Central memory CD8-positive, alpha-beta T cell (primary cell): ENCODE data around the gene WIPF2.
"Not testable (repeated sequence)": the region's sequence is repeated elsewhere in the genome, so short reads cannot be mapped to it uniquely, and the experiment has no call there.

Source experiments
- ATAC-seq: fragments of 150-1000 bp; cut with Tn5 transposase; replicated peaks from 2 replicates; pipeline ENCODE4 v1.10.0; 2022; ENCODE audit warnings: mild to moderate bottlenecking, moderate FRiP score, moderate number of reproducible peaks; ENCODE audit not compliant: poor library complexity, severe bottlenecking; ENCODE audit errors: extremely low read depth
- DNase-seq, 2 donors: peaks; one replicate each; pipeline ENCODE4 v3.0.0; 2021; ENCODE audit warnings: low spot score in 2 of 2
- H3K27ac Mint-ChIP-seq: one replicate; pipeline ENCODE4 v1.8.0; 2022; ENCODE audit warnings: low read depth, mild to moderate bottlenecking, moderate library complexity, mixed read lengths
- H3K27me3 Mint-ChIP-seq: one replicate; pipeline ENCODE4 v1.8.0; 2022; ENCODE audit warnings: mixed read lengths
- H3K36me3 Mint-ChIP-seq: one replicate; pipeline ENCODE4 v1.8.0; 2022; ENCODE audit warnings: mild to moderate bottlenecking, moderate library complexity, mixed read lengths; ENCODE audit not compliant: insufficient read depth
- H3K4me1 Mint-ChIP-seq: one replicate; pipeline ENCODE4 v1.8.0; 2022; ENCODE audit warnings: mixed read lengths
- H3K4me3 Mint-ChIP-seq: one replicate; pipeline ENCODE4 v1.8.0; 2022; ENCODE audit warnings: mild to moderate bottlenecking, moderate library complexity, mixed read lengths
- H3K9me3 Mint-ChIP-seq: one replicate; pipeline ENCODE4 v1.8.0; 2022; ENCODE audit warnings: mixed read lengths

WIPF2 gene

GRCh38 chr17:40179923-40180659, 39.0 kb upstream of the WIPF2 start:
- Mint-ChIP-seq H3K27me3 (no peaks in the 10 kb centered on the region), H3K36me3 (no peaks in the 10 kb centered on the region), H3K27ac (no peak overlapping the region), H3K4me3 (no peak overlapping the region), H3K9me3 (no peaks in the 10 kb centered on the region), H3K4me1 (peaks cover 8% of the 10 kb centered on the region)
- DNase-seq (no peak), ATAC-seq (no peak)

GRCh38 chr17:40180694-40181093, 38.4 kb upstream of the WIPF2 start:
- DNase-seq (no peak), ATAC-seq (no peak)
- Mint-ChIP-seq H3K4me3 (no peak overlapping the region), H3K4me1 (peaks cover 8% of the 10 kb centered on the region), H3K27ac (no peak overlapping the region), H3K27me3 (no peaks in the 10 kb centered on the region), H3K36me3 (no peaks in the 10 kb centered on the region), H3K9me3 (no peaks in the 10 kb centered on the region)

- Mint-ChIP-seq H3K4me1 (peaks cover 8% of the 10 kb centered on the region), H3K27me3 (no peaks in the 10 kb centered on the region), H3K4me3 (no peak overlapping the region), H3K9me3 (no peaks in the 10 kb centered on the region), H3K27ac (no peak overlapping the region), H3K36me3 (no peaks in the 10 kb centered on the region)
- ATAC-seq: no peak
- no peak for DNase-seq
These were observed 37.9 kb upstream of the WIPF2 start for GRCh38 chr17:40181205-40181604.

GRCh38 chr17:40182606-40183005, 36.5 kb upstream of the WIPF2 start:
- ATAC-seq (no peak), DNase-seq (no peak)
- no peak overlapping the region for H3K27ac Mint-ChIP-seq
- peaks cover 2% of the 10 kb centered on the region for H3K36me3 Mint-ChIP-seq
- no peaks in the 10 kb centered on the region for H3K9me3 Mint-ChIP-seq
- no peaks in the 10 kb centered on the region for H3K27me3 Mint-ChIP-seq
- no peaks in the 10 kb centered on the region for H3K4me1 Mint-ChIP-seq
- H3K4me3 Mint-ChIP-seq: no peak overlapping the region

- no peak overlapping the region for H3K27ac Mint-ChIP-seq
These were observed 31.9 kb upstream of the WIPF2 start for GRCh38 chr17:40187238-40187637.

GRCh38 chr17:40188694-40189093, 30.4 kb upstream of the WIPF2 start:
- Mint-ChIP-seq H3K27ac (no peak overlapping the region), H3K36me3 (peaks cover 2% of the 10 kb centered on the region), H3K4me1 (peaks cover 6% of the 10 kb centered on the region), H3K9me3 (no peaks in the 10 kb centered on the region), H3K4me3 (no peak overlapping the region), H3K27me3 (no peaks in the 10 kb centered on the region)
- DNase-seq: no peak
- no peak for ATAC-seq

More at GRCh38 chr17:40187238-40187637, 31.9 kb upstream of the WIPF2 start:
- no peak overlapping the region for H3K4me3 Mint-ChIP-seq
- H3K36me3 Mint-ChIP-seq: peaks cover 2% of the 10 kb centered on the region
- no peak for DNase-seq
- no peaks in the 10 kb centered on the region for H3K27me3 Mint-ChIP-seq
- peaks cover 6% of the 10 kb centered on the region for H3K4me1 Mint-ChIP-seq
- no peak for ATAC-seq
- H3K9me3 Mint-ChIP-seq: no peaks in the 10 kb centered on the region

- no peak overlapping the region for H3K27ac Mint-ChIP-seq
These were observed 28.7 kb upstream of the WIPF2 start for GRCh38 chr17:40190197-40191021.

GRCh38 chr17:40191237-40192208, 27.6 kb upstream of the WIPF2 start:
- peak; percentile 64 for ATAC-seq
- H3K36me3 Mint-ChIP-seq: peaks cover 2% of the 10 kb centered on the region
- H3K4me3 Mint-ChIP-seq: peak overlapping the region; percentile 91
- H3K27ac Mint-ChIP-seq: no peak overlapping the region
- peak; percentile 21 to 38 for DNase-seq
- H3K4me1 Mint-ChIP-seq: peaks cover 6% of the 10 kb centered on the region
- no peaks in the 10 kb centered on the region for H3K9me3 Mint-ChIP-seq
- no peaks in the 10 kb centered on the region for H3K27me3 Mint-ChIP-seq

More at GRCh38 chr17:40190197-40191021, 28.7 kb upstream of the WIPF2 start:
- peaks cover 6% of the 10 kb centered on the region for H3K4me1 Mint-ChIP-seq
- no peak for DNase-seq
- peaks cover 2% of the 10 kb centered on the region for H3K36me3 Mint-ChIP-seq
- peak overlapping the region; percentile 91 for H3K4me3 Mint-ChIP-seq
- peak; percentile 54 for ATAC-seq
- no peaks in the 10 kb centered on the region for H3K9me3 Mint-ChIP-seq
- H3K27me3 Mint-ChIP-seq: no peaks in the 10 kb centered on the region

- peaks cover 9% of the 10 kb centered on the region for H3K27me3 Mint-ChIP-seq
- H3K9me3 Mint-ChIP-seq: no peaks in the 10 kb centered on the region
- DNase-seq (no peak), ATAC-seq (no peak)
- no peak overlapping the region for H3K27ac Mint-ChIP-seq
- peak overlapping the region; percentile 91 for H3K4me3 Mint-ChIP-seq
- H3K36me3 Mint-ChIP-seq: peaks cover 3% of the 10 kb centered on the region
- peaks cover 6% of the 10 kb centered on the region for H3K4me1 Mint-ChIP-seq
These were observed 26.1 kb upstream of the WIPF2 start for GRCh38 chr17:40192961-40193360.

GRCh38 chr17:40194821-40195220, 24.3 kb upstream of the WIPF2 start:
- no peaks in the 10 kb centered on the region for H3K9me3 Mint-ChIP-seq
- peaks cover 3% of the 10 kb centered on the region for H3K36me3 Mint-ChIP-seq
- peaks cover 9% of the 10 kb centered on the region for H3K27me3 Mint-ChIP-seq
- H3K4me1 Mint-ChIP-seq: peaks cover 5% of the 10 kb centered on the region
- DNase-seq (no peak), ATAC-seq (no peak)
- no peak overlapping the region for H3K4me3 Mint-ChIP-seq
- no peak overlapping the region for H3K27ac Mint-ChIP-seq

- H3K27ac Mint-ChIP-seq: no peak overlapping the region
- DNase-seq (no peak), ATAC-seq (no peak)
- no peaks in the 10 kb centered on the region for H3K9me3 Mint-ChIP-seq
- H3K4me3 Mint-ChIP-seq: no peak overlapping the region
- H3K36me3 Mint-ChIP-seq: peaks cover 3% of the 10 kb centered on the region
- peaks cover 9% of the 10 kb centered on the region for H3K27me3 Mint-ChIP-seq
- no peaks in the 10 kb centered on the region for H3K4me1 Mint-ChIP-seq
These were observed 21.6 kb upstream of the WIPF2 start for GRCh38 chr17:40197550-40197949.

GRCh38 chr17:40197965-40198456, 21.1 kb upstream of the WIPF2 start:
- H3K27ac Mint-ChIP-seq, H3K27me3 Mint-ChIP-seq, H3K4me1 Mint-ChIP-seq, H3K9me3 Mint-ChIP-seq, H3K36me3 Mint-ChIP-seq, DNase-seq, ATAC-seq, H3K4me3 Mint-ChIP-seq: not testable (repeated sequence)
